G401.6 (cell line): ENCODE results near the gene ANGPTL8.

ENCODE experiments used
- FAIRE-seq: peaks from 2 replicates; lab custom pipeline; 2012; peaks lifted over from hg19 to GRCh38; lab: Jason Lieb, UNC

Gene ANGPTL8

GRCh38 chr19:11291415-11291814 lies 52.0 kb downstream of the ANGPTL8 start:
- FAIRE-seq: no peak
